HEK293T (cell line): ENCODE data around the gene ILK.

ENCODE experiments used
- CTCF ChIA-PET: fragments of 350-600 bp; formaldehyde crosslinking; extraction: SDS; loops from one replicate; lab custom pipeline; 2021; ENCODE audit warnings: antibody characterized with exemption, inconsistent platforms; lab: Yijun Ruan, JAX
- POLR2A ChIA-PET: fragments of 350-600 bp; formaldehyde crosslinking; extraction: SDS; loops from one replicate; lab custom pipeline; 2020; ENCODE audit warnings: antibody characterized with exemption, inconsistent platforms; lab: Yijun Ruan, JAX
- DNase-seq: peaks from one replicate; pipeline ENCODE4 v3.0.0; 2012; ENCODE audit warnings: mixed read lengths; ENCODE audit errors: extremely low spot score
- ARNT ChIP-seq: fragments of 450-650 bp; IDR thresholded peaks from 2 replicates; pipeline ENCODE4 v1.6.1; 2017; ENCODE audit warnings: mild to moderate bottlenecking
- BHLHE40 ChIP-seq: fragments of 450-650 bp; IDR thresholded peaks from 2 replicates; pipeline ENCODE4 v1.6.1; 2016; ENCODE audit warnings: mild to moderate bottlenecking, moderate library complexity, borderline replicate concordance
- CTBP1 ChIP-seq: fragments of 450-650 bp; IDR thresholded peaks from 2 replicates; pipeline ENCODE4 v1.6.1; 2016; ENCODE audit warnings: borderline replicate concordance
- ELF4 ChIP-seq: fragments of 450-650 bp; IDR thresholded peaks from 2 replicates; pipeline ENCODE4 v1.6.1; 2017; ENCODE audit warnings: antibody characterized with exemption
- FOXA1 ChIP-seq: fragments of 450-650 bp; IDR thresholded peaks from 2 replicates; pipeline ENCODE4 v1.6.1; 2016; ENCODE audit warnings: mild to moderate bottlenecking
- FOXK2 ChIP-seq: fragments of 450-650 bp; IDR thresholded peaks from 2 replicates; pipeline ENCODE4 v1.6.1; 2016; ENCODE audit warnings: mild to moderate bottlenecking
- FOXM1 ChIP-seq: fragments of 450-650 bp; IDR thresholded peaks from 2 replicates; pipeline ENCODE4 v1.6.1; 2017; ENCODE audit warnings: mild to moderate bottlenecking, borderline replicate concordance
- HDGF ChIP-seq: fragments of 450-650 bp; IDR thresholded peaks from 2 replicates; pipeline ENCODE4 v1.6.1; 2017; ENCODE audit warnings: antibody characterized with exemption, borderline replicate concordance
- L3MBTL2 ChIP-seq: fragments of 450-650 bp; conservative IDR thresholded peaks from 2 replicates; pipeline ENCODE4 v1.6.1; 2016; ENCODE audit warnings: mild to moderate bottlenecking
- LEF1 ChIP-seq: fragments of 450-650 bp; IDR thresholded peaks from 2 replicates; pipeline ENCODE4 v1.6.1; 2017; ENCODE audit warnings: mild to moderate bottlenecking, borderline replicate concordance
- NFRKB ChIP-seq: fragments of 450-650 bp; IDR thresholded peaks from 2 replicates; pipeline ENCODE4 v1.6.1; 2016; ENCODE audit warnings: mild to moderate bottlenecking, moderate library complexity
- SP1 ChIP-seq: fragments of 450-650 bp; IDR thresholded peaks from 2 replicates; pipeline ENCODE4 v1.6.1; 2017
- SUZ12 ChIP-seq: fragments of 450-650 bp; IDR thresholded peaks from 2 replicates; pipeline ENCODE4 v1.6.1; 2016; ENCODE audit warnings: mild to moderate bottlenecking
- TARDBP ChIP-seq: fragments of 450-650 bp; IDR thresholded peaks from 2 replicates; pipeline ENCODE4 v1.6.1; 2016
- ZNF384 ChIP-seq: fragments of 450-650 bp; IDR thresholded peaks from 2 replicates; pipeline ENCODE4 v1.6.1; 2016
- TF ChIP-seq, protein P1 (sequence below): fragments of 450-650 bp; IDR thresholded peaks from 2 replicates; pipeline ENCODE4 v1.6.1; 2016

Gene ILK

GRCh38 chr11:6572215-6572614, 31.4 kb upstream of the ILK start:
- CTCF ChIA-PET, result no interaction called here

GRCh38 chr11:6574816-6575715, 28.5 kb upstream of the ILK start:
- no peak for TF ChIP-seq SUZ12
- TF ChIP-seq ELF4, result no peak
- TF ChIP-seq SP1, result no peak
- no peak for TF ChIP-seq FOXK2
- no peak for TF ChIP-seq BHLHE40
- no peak for TF ChIP-seq L3MBTL2
- no peak for TF ChIP-seq CTBP1
- TF ChIP-seq, protein P1, sequence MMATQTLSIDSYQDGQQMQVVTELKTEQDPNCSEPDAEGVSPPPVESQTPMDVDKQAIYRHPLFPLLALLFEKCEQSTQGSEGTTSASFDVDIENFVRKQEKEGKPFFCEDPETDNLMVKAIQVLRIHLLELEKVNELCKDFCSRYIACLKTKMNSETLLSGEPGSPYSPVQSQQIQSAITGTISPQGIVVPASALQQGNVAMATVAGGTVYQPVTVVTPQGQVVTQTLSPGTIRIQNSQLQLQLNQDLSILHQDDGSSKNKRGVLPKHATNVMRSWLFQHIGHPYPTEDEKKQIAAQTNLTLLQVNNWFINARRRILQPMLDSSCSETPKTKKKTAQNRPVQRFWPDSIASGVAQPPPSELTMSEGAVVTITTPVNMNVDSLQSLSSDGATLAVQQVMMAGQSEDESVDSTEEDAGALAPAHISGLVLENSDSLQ, result no peak
- TF ChIP-seq TARDBP, result no peak
- TF ChIP-seq HDGF, result no peak
- TF ChIP-seq FOXM1, result no peak
- TF ChIP-seq NFRKB, result no peak
- TF ChIP-seq LEF1, result no peak
- TF ChIP-seq FOXA1, result no peak
- no peak for TF ChIP-seq ZNF384
- no peak for TF ChIP-seq ARNT
- CTCF ChIA-PET, result no interaction called here
- POLR2A ChIA-PET, result no interaction called here
- DNase-seq, result no peak

More at GRCh38 chr11:6572215-6572614, 31.4 kb upstream of the ILK start:
- no peak for DNase-seq
- POLR2A ChIA-PET, result no interaction called here
- TF ChIP-seq ZNF384, result no peak
- no peak for TF ChIP-seq CTBP1
- no peak for TF ChIP-seq FOXM1
- TF ChIP-seq TARDBP, result no peak

DNA sequence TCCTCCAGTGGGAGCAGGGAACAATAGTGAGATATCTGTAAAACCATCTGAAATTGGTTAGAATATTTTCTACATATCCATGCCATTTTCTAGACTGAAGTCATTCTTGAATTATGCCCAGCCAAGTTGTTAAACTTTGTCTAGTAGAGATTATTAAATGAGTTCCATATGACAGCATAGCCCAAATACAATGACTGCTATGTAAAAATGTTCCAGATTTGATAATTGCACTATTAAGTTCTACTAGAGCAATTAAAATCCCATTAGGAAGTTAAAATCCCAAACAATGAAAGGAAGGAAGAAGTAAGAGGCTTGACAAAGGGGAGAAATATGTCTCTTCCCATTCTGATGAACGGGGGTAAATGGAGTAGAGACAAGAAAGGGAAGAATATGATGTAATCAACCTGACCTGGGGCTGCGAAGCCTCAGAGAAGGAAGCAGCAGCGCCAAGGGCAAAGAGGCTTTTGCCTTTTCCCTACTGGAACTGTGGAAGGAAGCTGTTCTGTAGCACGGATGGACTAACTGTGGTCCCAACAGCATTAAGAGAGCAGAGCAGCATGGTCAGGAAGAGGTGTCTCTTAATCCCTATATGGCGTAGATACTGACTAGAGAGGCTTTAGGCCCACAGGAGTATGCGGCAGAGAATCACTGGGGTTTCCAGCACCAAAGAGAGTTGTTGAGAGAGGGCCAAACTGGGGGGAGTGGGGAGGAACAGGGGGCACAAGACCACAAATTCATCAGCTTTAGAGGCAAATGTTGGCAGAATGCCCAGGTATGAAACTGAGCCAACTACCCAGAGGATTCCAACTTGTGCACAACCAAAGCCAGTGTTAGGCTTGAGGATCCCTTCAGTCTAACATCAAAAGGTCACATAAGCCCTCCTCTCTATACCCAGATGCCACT, 26.9 kb upstream of the ILK start:
- CTCF ChIA-PET, result no interaction called here

DNA sequence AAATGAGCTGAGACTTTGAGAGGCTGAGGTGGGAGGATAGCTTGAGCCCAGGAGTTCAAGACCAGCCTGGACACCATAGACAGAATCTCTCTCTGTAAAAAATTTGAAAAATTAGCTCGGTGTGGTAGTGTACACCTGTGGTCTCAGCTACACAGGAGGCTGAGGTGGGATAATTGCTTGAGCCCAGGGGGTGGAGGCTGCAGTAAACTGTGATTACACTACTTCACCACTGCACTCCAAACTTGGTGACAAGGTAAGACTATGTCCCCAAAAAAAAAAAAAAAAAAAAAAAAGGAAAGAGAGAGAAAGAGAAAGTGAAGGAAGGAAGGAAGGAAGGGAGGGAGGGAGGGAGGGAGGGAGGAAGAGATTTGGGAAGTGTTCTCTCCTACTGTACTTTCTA, 25.4 kb upstream of the ILK start:
- POLR2A ChIA-PET, result no interaction called here
- DNase-seq, result no peak
- TF ChIP-seq FOXM1, result no peak
- CTCF ChIA-PET, result no interaction called here

More for the DNA sequence above, 26.9 kb upstream of the ILK start:
- POLR2A ChIA-PET, result no interaction called here
- no peak for DNase-seq
- no peak for TF ChIP-seq NFRKB
- no peak for TF ChIP-seq L3MBTL2

DNA sequence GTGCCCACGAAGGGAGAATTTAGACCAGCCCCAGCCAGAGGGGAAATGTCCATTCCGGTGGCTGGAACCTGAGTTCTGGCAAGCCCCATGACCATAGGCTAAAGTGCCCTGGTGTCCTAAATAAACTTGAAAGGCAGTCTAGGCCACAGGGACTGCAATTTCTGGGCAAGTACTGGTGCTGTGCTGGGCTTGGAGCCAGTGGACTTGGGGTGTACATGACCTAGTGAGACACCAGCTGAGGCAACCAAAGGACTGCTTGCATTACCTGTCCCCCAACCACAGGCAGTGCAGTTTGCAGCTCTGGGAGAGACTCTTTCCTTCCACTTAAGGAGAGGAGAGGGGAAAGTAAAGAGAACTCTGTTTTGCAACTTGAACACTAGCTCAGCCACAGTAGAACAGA, 23.9 kb upstream of the ILK start:
- CTCF ChIA-PET, result no interaction called here
- POLR2A ChIA-PET, result no interaction called here
- no peak for DNase-seq
- TF ChIP-seq LEF1 (no peak), HDGF (no peak), ELF4 (no peak), L3MBTL2 (no peak), SP1 (no peak), ARNT (no peak), SUZ12 (no peak), FOXK2 (no peak)
- TF ChIP-seq, protein P1, result no peak

- ChIA-PET CTCF (no interaction called here), POLR2A (no interaction called here)
- TF ChIP-seq FOXA1 (no peak), L3MBTL2 (no peak), SUZ12 (no peak), ZNF384 (no peak), NFRKB (no peak)
- DNase-seq, result no peak
Measured at GRCh38 chr11:6583584-6583983, 20.0 kb upstream of the ILK start.

DNA sequence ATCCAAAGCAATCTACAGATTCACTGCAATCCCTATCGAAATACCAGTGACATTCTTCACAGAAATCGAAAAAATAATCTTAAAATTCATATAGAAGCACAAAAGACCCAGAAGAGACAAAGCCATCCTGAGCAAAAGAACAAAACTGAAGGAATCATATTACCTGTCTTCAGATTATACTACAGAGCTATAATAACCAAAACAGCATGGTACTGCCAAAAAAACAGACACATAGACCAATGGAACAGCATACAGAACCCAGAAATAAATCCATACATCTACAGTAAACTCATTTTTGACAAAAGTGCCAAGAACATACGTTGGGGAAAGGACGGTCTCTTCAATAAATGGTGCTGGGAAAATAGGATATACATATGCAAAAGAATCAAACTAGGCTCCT, 19.0 kb upstream of the ILK start:
- POLR2A ChIA-PET, result no interaction called here
- no peak for DNase-seq
- CTCF ChIA-PET, result no interaction called here
- TF ChIP-seq FOXM1 (no peak), ARNT (no peak), BHLHE40 (no peak), HDGF (no peak), FOXA1 (no peak), TARDBP (no peak), CTBP1 (no peak), ELF4 (no peak), SUZ12 (no peak), FOXK2 (no peak), SP1 (no peak), ZNF384 (no peak), NFRKB (no peak), LEF1 (no peak), L3MBTL2 (no peak)
- TF ChIP-seq, protein P1, result no peak
